ENCODE data around the gene P4HA3.

Gene P4HA3

DNA sequence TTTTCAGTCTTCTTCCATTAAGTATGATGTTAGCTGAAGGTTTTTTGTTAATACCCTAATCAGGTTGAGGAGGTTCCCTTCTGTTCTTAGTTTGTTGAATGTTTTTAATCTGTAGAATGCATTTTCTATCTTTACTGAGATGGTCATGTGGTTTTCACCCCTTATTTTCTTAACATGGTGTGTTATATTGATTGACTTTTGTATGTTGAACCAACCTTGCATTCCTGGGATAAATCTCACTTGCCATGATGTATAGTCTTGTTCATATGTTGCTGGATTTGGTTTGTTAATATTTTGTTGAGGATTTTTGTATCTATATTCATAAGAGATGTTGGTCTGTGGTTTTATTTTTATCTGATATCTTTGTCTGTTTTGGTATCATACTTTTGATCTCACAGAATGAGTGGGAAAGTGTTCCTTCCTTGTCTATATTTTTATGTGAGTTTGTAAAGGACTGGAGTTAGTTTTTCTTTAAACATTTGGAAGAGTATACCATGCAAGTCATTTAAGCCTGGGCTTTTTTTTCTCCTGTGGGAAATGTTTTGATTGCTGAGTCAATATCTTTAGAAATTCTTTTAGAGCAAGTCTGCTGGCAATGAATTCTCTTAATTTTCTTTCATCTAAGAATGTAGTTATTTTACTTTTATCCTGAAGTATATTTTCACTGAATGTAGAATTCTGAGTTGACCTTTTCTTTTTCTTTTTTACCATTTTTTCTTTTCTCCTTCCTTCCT, 5.5 kb upstream of the P4HA3 start:
- DNase-seq, result no peak

DNA sequence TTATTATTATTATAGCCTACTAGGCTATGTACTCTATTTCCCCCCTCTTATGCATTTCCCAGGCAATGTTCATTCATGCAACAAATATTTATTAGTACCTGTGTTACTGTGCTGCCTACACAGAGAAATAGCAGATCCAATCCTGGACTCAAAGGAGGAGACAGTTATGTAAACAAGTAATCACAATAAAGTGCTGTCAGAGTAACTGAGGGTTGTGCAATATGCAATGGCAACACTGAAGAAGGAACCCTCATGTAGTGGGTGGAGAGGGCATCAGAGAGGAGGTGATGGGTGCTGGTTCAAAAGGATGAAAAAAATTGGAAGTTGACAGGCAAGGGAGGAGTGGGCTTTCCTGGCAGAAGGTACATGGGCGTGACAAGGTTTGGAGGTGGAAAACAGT, 886 bp upstream of the P4HA3 start:
- DNase-seq, result no peak

DNA sequence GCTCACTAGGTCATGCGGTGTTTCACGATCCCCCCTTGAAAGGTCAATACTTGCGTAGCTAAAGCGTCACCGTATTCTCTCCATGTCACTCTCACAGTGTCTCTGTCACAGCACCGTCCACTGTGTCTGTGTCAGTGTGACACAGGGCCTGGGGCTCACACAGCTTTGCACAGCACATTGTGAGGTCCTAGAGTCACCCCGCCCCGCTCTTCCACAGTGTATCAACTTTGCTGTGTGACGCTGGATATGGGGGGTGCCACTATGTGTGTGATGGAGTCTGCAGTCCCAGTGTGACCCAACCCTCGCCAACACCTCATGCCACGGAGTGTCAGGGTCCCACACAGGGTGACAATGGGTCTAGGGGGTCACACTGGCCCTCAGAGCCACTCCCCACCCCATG, 583 bp downstream of the P4HA3 start:
- no peak for DNase-seq

DNA sequence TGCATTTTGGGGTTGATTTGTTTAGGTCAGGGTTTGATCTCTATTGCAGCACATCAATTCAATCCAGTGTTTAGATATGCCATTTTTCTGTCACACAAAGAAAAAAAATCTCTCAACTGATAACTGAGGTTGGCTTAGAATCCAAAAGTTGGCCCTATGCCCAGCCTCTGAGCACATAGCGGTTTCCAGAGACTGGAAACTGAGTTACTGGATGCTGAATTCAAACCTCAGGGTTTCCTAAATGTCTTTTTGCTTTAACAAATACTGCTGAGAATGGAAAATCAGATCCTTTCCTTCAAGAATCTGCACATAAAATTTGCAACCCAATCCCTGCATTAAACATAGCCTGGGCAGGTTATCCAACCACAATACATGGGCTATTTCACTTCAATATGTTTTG, 4.0 kb downstream of the P4HA3 start:
- no peak for DNase-seq

DNA sequence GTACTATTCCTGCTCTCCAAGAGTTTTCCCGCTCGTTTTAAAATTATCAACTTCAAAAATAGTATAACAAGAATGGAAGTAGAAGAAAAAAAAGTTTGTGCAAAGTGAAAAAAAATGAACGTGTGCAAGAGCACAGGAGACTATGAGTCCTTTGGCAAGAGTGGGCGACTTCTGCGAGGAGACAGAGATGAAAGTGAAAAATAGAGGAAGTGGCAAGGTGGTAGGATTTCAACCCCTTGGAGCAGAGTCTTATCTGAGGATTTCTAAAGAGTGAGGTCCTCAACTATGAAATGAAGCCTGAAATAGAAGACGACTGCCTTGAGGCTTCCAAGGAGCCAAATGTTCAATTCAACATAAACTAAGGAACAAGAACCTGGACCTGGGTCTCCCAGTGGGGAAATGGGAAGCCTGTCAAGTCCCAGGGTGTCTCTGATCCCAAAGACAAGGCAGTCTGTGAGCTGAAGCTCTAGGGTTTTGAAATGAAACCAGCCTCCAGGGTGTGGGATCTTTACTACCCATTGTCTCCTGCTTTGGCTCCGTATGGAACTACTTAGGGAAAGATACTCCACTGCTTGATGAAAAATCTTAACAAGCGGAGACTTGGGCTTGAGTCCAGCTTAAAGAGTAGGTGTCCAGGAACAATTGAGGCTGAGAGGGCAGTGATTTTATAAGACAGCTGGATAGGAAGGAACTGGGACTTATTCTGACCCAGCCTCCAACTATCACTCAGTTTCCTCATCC, 4.8 kb downstream of the P4HA3 start:
- DNase-seq, result no peak

DNA sequence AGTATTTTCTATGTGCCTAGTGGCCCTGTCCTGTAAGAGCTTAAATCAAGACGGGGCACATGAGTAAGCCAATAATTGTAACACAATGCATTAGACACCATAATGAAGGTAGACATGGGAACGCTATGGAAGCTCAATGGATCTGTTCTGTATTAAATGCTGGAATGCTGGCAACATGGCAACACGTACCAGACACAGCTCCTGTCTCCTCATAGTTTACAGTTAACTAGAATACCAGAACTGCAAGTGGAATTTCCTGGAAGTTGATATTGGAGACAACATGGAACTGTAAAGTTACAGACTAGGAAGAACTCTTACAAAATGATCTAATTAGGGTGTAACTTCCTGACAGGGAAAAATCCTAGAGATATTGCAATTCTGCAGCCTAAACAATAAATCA, 12.4 kb downstream of the P4HA3 start:
- no peak for DNase-seq

DNA sequence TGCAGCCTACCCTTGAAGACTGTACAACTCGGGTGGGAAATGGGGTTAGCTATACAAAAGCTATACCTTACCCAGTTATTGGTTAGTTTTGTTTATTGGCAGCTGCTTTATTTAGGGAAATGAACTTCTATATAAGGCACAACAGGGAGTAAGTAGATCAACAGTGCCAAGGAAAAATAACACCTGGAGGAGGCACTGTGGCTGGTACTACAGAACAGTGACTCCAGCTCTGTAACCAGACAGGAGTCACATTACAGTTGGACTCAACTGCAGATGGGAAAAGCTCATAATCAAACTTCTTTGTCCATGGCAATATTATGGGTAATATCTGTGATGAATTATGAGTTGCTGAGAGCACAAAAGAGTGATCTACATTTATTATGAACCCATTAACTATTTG, 14.0 kb downstream of the P4HA3 start:
- no peak for DNase-seq

DNA sequence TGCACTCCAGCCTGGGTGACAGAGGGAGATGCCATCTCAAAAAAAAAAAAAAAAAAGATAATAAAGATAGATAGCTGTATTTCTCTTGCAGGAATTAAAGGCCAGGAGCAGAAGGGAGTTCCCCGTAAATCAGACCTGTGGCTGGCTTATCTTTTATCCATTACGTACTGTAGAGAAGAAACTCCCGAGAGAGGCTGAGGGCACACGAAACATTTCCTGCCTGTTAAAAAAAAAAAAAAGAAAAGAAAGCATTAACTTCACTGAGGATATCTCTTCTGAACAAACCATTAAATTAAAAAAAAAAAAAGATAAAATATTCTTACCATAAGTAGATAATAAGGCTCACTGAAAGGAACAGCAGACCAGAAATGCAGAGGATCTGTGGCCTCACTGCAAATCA, 22.5 kb downstream of the P4HA3 start:
- no peak for DNase-seq

DNA sequence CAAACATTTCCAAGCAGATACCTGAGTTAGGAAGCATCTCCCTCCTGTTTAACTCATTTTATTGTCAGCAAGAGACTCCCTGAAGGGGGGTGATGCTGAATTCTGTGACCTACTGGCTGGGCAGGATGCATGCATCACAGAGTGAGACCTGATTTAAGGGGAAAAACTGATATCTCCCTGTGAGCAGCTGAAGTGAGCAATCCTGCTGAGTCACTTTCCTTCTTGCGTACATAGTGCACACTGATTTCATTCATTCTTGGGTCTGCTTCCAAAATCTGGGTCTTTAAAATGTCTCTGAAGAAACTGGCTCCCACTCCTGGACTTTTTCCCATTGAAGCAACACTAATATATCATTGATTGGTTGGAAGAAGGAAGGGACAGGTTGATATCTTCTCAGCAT, 23.3 kb downstream of the P4HA3 start:
- DNase-seq, result no peak

DNA sequence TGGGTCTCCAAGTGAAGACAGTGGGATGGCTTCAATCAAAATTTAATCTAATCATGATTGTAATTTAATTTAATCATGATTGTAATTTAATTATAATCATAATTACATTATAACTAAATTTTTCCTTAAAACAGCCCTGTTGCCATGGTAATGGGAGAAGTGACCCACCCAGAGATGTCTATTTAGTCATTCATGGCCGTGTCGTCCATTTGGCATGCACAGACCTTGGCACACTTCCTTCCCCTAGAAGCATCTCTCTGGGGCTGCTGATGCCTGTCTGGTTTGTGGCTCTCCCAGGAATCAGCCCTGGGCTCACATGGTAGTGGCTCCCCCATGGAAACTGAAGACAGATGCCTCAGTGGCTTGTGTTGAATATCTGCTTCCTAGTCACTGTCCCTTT, 27.0 kb downstream of the P4HA3 start:
- DNase-seq, result no peak

DNA sequence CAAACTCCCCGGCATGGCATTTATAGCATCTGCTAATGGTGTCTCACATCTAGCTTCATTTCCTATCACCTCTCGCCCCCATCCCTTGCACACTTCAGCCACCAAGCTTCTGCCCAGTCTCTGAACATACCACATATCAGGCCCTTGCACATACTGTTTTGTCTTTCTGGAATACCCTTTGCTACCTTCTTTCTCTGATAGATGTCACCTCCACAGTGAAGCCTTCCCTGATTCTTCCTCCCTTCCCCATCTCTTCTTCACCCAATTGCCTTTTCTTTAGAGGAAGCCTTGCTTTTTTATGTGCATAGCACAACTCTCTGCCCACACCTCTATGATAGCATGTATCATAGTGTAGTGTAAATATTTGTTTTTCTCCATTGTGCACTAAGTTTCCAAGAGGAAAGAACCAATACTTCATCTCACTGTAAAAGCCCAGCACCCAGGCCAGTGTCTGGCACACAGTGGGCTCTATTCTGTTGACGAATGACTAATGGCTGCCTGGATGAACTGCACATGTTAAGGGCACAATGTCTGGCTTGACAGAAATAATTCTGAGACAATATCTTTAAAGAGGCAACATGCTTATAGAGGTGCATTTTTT, 27.8 kb downstream of the P4HA3 start:
- no peak for DNase-seq

DNA sequence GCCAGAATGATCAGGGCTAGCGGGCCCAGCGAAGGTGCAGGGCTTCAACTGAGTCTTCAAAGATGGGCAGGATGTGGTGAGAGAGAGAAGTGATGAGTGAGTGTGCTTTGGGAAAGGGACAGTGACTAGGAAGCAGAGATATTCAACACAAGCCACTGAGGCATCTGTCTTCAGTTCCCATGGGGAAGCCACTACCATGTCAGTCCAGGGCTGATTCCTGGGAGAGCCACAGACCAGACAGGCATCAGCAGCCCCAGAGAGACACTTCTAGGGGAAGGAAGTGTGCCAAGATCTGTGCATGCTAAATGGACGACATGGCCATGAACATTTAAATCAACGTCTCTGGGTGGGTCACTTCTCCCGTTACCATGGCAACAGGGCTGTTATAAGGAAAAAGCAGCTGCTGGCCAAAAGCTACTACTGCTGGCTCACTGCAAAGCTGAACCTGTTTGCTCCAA, 28.5 kb downstream of the P4HA3 start:
- DNase-seq, result no peak

DNA sequence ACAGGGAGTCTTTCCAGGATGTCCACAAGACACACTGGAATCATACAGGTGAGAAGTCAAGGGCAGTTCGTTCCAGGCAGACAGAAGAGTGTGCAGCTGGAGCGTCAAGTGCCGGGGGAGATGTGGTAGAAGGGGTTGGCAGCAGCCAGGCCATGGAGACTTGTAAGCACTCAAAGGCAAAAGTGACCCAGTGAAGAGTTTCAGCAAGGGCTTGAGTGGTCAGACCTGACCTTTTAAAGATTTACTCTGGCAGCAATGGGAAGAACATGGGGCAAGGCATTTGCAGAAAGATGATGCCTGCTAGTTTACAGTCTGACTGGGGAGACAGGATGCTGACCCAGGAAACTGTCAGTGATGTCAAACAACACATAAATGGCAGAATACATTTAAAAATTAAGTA, 29.0 kb downstream of the P4HA3 start:
- DNase-seq, result no peak

DNA sequence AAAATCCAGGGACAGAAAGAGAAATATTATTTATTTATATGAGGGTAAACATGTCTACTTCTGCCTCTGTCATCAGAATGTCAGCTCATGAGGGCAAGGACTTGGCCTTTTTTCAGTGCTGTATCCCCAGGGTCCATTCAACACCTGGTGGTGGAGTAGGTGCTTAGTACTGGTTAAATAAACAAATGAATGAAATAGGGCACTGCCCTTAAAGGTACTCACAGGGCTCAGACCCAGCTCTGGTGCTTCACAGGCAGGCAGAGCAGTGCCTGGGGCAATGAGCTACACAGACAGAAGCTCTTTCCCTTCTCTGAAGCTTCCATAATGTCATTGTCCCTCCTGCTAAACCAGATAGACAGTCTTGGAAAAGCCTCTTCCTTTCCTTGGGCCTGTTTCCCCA, 30.9 kb downstream of the P4HA3 start:
- no peak for DNase-seq

DNA sequence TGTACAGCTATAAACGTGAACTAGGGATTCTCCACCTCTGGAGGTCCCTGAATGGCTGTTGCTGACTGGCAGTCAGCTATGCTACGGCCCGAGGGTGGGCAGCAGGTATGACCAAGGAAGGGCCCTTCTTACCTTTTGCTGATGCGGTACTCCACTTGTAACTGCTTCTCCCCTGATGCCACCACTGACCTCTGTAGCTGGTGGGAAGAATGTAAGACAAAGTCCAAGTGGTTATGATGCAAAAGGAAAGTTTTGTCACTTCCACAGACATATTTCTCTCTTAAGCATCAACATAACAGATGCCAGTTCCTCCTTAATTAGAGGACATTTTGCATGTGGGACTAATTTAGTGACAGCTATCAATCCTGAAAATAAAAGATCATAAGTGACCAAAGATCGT, 32.2 kb downstream of the P4HA3 start:
- DNase-seq, result no peak

DNA sequence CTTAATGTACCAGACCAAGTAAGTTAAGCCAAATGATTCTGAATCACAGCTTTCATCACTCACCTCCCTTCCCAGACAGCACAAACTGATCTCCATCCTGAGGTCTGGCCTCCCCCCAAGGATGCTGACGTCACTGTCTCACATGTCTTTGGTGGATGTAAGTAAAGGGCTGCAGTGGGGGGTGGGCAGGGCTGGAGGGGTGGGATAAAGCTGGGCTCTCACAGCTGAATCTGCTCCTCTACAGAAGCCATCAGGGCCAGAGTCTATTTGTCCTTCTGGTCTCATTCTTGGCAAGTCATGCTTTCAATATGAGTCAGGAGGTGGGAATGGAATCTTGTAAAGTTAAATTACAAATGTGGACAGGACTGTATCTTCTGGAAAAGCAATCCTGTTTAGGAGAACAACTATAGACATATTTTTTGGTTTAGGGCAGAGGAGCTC, 32.7 kb downstream of the P4HA3 start:
- DNase-seq, result no peak

DNA sequence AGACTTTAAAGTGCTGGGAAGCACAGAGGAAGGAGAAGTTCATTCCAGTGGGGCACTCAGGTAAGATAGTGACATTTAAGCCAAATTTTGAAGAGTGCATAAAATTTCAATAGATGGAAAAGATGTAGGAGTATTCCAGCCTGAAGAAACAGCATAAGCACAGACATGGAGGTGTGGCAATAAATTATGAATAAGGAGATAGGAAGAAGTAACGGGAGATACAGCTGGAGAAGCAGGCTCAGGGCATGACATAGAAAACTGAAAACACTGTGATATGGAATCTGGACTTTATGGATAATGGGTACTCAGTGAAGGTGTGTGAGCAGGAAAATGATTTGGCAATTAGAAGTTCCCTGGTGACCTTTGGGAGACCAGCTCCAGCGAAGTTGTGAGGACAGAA, 33.3 kb downstream of the P4HA3 start:
- DNase-seq, result no peak

DNA sequence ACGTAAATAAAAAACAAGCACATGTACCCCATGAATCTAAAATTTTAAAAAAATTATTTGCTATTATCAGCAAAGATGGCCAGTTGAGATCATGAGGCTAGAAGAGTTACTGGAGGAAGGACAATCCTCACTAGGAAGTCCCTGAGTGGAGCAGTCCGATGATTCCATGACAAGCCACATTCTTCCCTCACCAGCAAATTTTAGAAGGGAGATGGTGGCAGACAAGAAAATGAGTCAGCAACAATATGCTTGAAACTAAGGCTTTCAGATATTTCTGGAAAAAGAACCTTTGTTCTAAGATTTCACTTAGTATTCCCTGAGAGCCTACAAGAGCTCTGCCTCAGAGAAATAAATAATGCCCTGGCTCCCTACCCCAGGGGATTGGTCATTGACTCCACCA, 34.9 kb downstream of the P4HA3 start:
- DNase-seq, result no peak

DNA sequence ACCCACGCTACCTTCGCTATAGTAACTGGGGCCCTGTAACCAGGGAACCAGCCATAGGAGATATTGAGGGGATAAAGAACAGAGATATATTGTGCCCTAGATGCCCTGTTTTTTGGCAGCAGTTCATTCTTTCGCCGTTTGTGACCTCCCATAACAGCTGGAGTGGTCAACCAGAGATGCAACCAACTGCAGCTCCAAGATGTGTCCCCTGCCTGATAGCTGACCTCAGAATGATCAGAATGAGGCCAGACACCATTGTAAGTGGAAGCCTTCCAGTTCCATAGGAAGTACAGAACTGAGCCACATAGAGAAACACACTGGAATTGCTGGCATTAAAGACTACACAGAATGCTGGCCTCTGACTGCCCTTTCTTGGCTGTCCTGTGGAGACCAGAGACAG, 39.2 kb downstream of the P4HA3 start:
- DNase-seq, result no peak

DNA sequence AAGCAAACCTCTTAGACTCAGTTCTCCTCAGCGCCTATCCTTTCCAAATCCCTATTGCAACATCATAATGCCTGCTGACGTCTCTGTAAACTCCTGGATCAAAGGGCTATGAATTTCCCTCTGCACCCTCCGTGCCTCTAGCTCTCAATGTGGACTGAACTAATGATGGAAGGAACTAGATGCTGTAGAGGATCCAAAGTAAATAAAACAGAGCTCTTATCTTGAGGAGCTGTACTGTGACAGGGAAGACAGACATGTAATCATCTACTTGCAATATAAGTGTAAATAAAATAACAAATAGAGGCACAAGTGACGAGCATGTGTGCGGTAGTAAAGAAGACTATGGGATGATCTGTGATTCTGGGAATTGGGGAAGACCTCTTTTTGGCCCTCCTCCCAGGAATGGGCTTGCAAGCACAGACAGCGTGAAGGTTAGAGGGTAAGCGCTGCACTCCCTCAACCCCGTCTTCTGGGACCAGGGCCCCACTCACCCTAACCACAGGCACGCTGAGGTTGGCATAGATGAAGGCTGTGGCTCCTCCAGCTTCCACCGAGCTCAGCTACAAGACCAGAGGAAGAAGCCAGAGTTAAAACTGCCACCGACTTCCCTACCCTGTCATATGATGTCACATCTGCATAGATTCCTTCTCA, 42.2 kb downstream of the P4HA3 start:
- DNase-seq, result no peak

DNA sequence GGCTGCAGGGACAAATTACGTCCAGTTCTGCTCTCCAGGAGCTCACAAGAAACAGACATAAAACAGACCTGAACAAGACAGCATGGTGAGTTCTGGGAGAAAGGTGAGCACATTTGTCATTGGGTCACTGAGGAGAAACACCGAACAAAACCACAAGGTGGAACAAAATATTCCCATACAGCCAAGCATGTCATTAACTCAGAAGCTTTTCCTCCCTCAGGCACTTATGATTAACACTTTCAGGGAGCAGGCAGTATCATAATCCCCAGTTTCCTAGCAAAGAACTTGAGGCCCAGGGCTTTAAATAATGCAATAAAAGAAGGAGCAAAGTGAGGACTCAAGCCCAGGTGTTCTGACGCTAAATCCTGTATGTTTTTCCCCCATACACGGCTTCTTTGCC, 43.0 kb downstream of the P4HA3 start:
- DNase-seq, result no peak

DNA sequence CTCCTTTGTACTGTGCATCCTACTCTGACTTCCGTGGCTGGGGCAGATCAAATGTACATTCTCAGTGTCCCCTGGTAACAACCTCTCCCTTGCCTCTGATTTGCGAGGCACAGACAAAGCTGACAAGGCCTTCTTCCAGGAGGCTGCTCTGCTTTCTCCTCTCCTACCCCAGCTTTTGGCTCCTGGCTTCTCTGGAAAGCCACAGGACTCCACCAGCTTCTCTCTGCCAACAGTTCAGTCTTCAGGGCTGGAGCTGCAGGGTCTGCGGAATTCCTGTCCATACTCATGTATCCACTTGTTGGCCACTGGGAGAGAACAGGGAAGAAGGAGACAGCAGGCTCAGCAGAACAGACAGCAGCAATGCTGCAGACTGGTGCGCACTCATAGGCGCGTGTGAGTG, 44.4 kb downstream of the P4HA3 start:
- no peak for DNase-seq

DNA sequence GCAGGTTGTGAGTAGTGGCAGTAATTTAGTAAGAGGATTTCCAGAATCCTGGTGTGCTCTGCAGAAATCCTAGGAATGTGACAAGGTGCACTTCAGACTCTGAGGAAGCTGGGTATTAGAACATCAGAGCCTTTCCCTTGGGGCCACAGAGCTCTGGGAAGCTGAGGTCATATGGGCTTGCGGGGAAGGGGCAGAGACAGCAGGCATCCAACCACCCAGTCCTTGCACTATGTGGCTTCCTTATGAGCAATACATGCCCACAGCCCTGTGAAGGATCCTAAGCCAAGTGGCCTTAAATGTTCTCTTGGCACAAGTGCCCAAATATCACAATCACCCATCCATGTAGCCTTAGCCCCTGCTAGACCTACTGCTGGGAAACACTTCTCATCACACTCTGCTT, 46.2 kb downstream of the P4HA3 start:
- no peak for DNase-seq

DNA sequence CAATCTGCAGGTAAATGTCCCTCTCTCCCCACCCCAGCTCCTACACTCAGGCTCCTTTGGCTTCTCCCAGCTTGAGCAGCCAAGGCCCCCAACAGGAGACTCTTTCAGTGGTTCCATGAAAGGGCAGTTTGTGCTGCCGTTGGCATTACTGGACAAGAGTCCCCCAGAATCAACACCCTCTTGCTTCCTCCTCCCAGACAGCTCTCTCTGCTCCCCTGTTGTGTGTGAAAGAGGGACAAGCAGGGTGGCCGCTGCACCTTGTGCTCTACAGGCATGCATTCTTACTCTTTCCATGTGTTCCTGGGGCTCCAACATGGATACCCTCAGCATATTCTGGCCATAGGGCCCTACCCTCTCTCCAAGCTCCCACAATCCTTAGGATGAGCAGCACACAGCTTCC, 48.7 kb downstream of the P4HA3 start:
- DNase-seq, result no peak
